ENCODE results near the gene ATPAF2.
A peak's percentile ranks its signal among the peaks of the same experiment; 100 is the strongest.

The ATPAF2 gene

DNA sequence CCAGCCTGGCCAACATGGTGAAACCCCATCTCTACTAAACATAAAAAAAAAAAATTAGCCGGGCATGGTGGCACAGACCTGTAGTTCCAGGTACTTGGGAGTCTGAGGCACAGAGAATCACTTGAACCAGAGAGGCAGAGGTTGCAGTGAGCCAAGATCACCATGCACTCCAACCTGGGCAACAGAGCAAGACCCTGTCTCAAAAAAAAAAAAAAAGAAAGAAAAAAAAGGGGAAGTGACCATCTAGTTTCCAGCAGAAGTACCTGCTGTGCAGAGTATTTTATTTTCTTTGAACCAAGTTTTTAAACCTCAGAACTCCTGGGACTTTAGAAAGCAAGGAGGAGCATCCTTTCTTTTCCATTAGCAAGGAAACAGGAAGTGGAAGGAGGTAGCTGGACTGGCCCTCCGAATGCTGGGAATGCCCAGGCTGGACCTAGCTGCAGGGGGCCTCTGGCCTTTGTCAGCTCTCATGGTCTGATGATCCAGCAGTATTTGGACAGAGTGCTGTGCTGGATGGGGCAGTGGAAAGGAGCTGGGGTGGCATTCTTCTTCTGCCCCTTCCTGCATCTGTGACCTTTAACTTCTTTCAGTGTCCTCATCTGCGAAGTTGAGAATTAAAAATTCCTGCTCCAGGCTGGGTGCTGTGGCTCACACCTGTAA, 6.9 kb upstream of the ATPAF2 start:
- Histone ChIP-seq H4K91ac (ENCODE audit: low read length) (no peak overlapping the region), H3K79me1 (replicated peaks; ENCODE audit: low read length, poor library complexity, severe bottlenecking) (peaks cover 25% of the 10 kb centered on the region), H2BK12ac (ENCODE audit: low read length in 2 of 2) (no peak overlapping the region), H3K14ac (ENCODE audit: low read length in 2 of 2) (no peak overlapping the region), H2AK5ac (ENCODE audit: low read length, severe bottlenecking) (no peak overlapping the region), H3K4me3 (ENCODE audit: insufficient read depth in 1 of 2, low read depth in 1 of 2, low read length in 2 of 2) (no peak overlapping the region), H3K27me3 (ENCODE audit: control insufficient read depth in 1 of 2, insufficient read depth in 1 of 2, low read length in 2 of 2) (no peaks in the 10 kb centered on the region), H3K4me2 (ENCODE audit: low read length, poor library complexity, severe bottlenecking) (no peak overlapping the region), H3K18ac (ENCODE audit: low read depth in 1 of 2, low read length in 2 of 2) (no peak overlapping the region), H3K9me3 (ENCODE audit: control insufficient read depth, low read length) (no peaks in the 10 kb centered on the region), H3K27ac (ENCODE audit: low read length, poor library complexity, severe bottlenecking) (peak overlapping the region; percentile 60), H2BK15ac (ENCODE audit: low read depth, poor library complexity, severe bottlenecking) (no peak overlapping the region), H2AFZ (ENCODE audit: low read depth, low read length) (no peak overlapping the region), H4K8ac (ENCODE audit: low read length) (no peak overlapping the region), H3K36me3 (ENCODE audit: control insufficient read depth in 1 of 2, insufficient read depth in 2 of 2, low read depth in 1 of 2, low read length in 2 of 2) (peaks cover 7 to 57% of the 10 kb centered on the region in 2 experiments), H3K4me1 (ENCODE audit: control insufficient read depth, insufficient read depth, low read depth, low read length) (peaks cover 17% of the 10 kb centered on the region), H3K4ac (ENCODE audit: low read depth in 1 of 2, low read length in 2 of 2) (no peak overlapping the region), H2BK5ac (ENCODE audit: low read depth, low read length, poor library complexity, severe bottlenecking) (no peak overlapping the region), H2BK120ac (ENCODE audit: low read depth, low read length) (no peak overlapping the region), H3K23ac (ENCODE audit: low read length in 2 of 2) (no peak overlapping the region), H3K9ac (ENCODE audit: low read length) (no peak overlapping the region)
- WGBS: 71% methylated on average over 2 of the region's 3 CpGs
- no peak for DNase-seq

- Histone ChIP-seq H2AK5ac (ENCODE audit: low read length, severe bottlenecking) (peak overlapping the region; percentile 54), H3K27me3 (ENCODE audit: control insufficient read depth in 1 of 2, insufficient read depth in 1 of 2, low read length in 2 of 2) (no peaks in the 10 kb centered on the region), H2BK15ac (ENCODE audit: low read depth, poor library complexity, severe bottlenecking) (no peak overlapping the region), H3K4me1 (ENCODE audit: control insufficient read depth, insufficient read depth, low read depth, low read length) (peaks cover 25% of the 10 kb centered on the region), H3K9ac (ENCODE audit: low read length) (peak overlapping the region; percentile 9), H3K18ac (ENCODE audit: low read depth in 1 of 2, low read length in 2 of 2) (no peak overlapping the region), H4K8ac (ENCODE audit: low read length) (no peak overlapping the region), H3K4me3 (ENCODE audit: insufficient read depth in 1 of 2, low read depth in 1 of 2, low read length in 2 of 2) (no peak overlapping the region), H2BK5ac (ENCODE audit: low read depth, low read length, poor library complexity, severe bottlenecking) (no peak overlapping the region), H3K4me2 (ENCODE audit: low read length, poor library complexity, severe bottlenecking) (no peak overlapping the region), H2BK120ac (ENCODE audit: low read depth, low read length) (no peak overlapping the region), H2AFZ (ENCODE audit: low read depth, low read length) (no peak overlapping the region), H3K9me3 (ENCODE audit: control insufficient read depth, low read length) (no peaks in the 10 kb centered on the region), H3K4ac (ENCODE audit: low read depth in 1 of 2, low read length in 2 of 2) (no peak overlapping the region), H3K36me3 (ENCODE audit: control insufficient read depth in 1 of 2, insufficient read depth in 2 of 2, low read depth in 1 of 2, low read length in 2 of 2) (peaks cover 7 to 45% of the 10 kb centered on the region in 2 experiments), H2BK12ac (ENCODE audit: low read length in 2 of 2) (no peak overlapping the region), H3K27ac (ENCODE audit: low read length, poor library complexity, severe bottlenecking) (no peak overlapping the region), H3K14ac (ENCODE audit: low read length in 2 of 2) (no peak overlapping the region), H3K23ac (ENCODE audit: low read length in 2 of 2) (no peak overlapping the region), H4K91ac (ENCODE audit: low read length) (no peak overlapping the region), H3K79me1 (replicated peaks; ENCODE audit: low read length, poor library complexity, severe bottlenecking) (peaks cover 31% of the 10 kb centered on the region)
- WGBS: 94% methylated on average over 3 of the region's 3 CpGs
- DNase-seq: no peak
Measured at GRCh38 chr17:18044609-18045008, 5.6 kb upstream of the ATPAF2 start.

GRCh38 chr17:18043491-18043890, 4.5 kb upstream of the ATPAF2 start:
- Histone ChIP-seq H2AFZ (ENCODE audit: low read depth, low read length) (no peak overlapping the region), H2BK15ac (ENCODE audit: low read depth, poor library complexity, severe bottlenecking) (no peak overlapping the region), H3K4me2 (ENCODE audit: low read length, poor library complexity, severe bottlenecking) (no peak overlapping the region), H4K91ac (ENCODE audit: low read length) (no peak overlapping the region), H3K23ac (ENCODE audit: low read length in 2 of 2) (no peak overlapping the region), H3K9ac (ENCODE audit: low read length) (peak overlapping the region; percentile 15), H3K14ac (ENCODE audit: low read length in 2 of 2) (no peak overlapping the region), H2BK12ac (ENCODE audit: low read length in 2 of 2) (no peak overlapping the region), H2AK5ac (ENCODE audit: low read length, severe bottlenecking) (no peak overlapping the region), H2BK5ac (ENCODE audit: low read depth, low read length, poor library complexity, severe bottlenecking) (no peak overlapping the region), H3K4me1 (ENCODE audit: control insufficient read depth, insufficient read depth, low read depth, low read length) (peaks cover 25% of the 10 kb centered on the region), H2BK120ac (ENCODE audit: low read depth, low read length) (no peak overlapping the region), H3K4ac (ENCODE audit: low read depth in 1 of 2, low read length in 2 of 2) (no peak overlapping the region), H3K18ac (ENCODE audit: low read depth in 1 of 2, low read length in 2 of 2) (no peak overlapping the region), H3K9me3 (ENCODE audit: control insufficient read depth, low read length) (no peaks in the 10 kb centered on the region), H4K8ac (ENCODE audit: low read length) (no peak overlapping the region), H3K27ac (ENCODE audit: low read length, poor library complexity, severe bottlenecking) (no peak overlapping the region), H3K36me3 (ENCODE audit: control insufficient read depth in 1 of 2, insufficient read depth in 2 of 2, low read depth in 1 of 2, low read length in 2 of 2) (peaks cover 7 to 41% of the 10 kb centered on the region in 2 experiments), H3K79me1 (replicated peaks; ENCODE audit: low read length, poor library complexity, severe bottlenecking) (peaks cover 34% of the 10 kb centered on the region), H3K4me3 (ENCODE audit: insufficient read depth in 1 of 2, low read depth in 1 of 2, low read length in 2 of 2) (no peak overlapping the region), H3K27me3 (ENCODE audit: control insufficient read depth in 1 of 2, insufficient read depth in 1 of 2, low read length in 2 of 2) (no peaks in the 10 kb centered on the region)
- DNase-seq: peak; percentile 30
- 91% methylated on average over 1 of the region's 1 CpG for WGBS

DNA sequence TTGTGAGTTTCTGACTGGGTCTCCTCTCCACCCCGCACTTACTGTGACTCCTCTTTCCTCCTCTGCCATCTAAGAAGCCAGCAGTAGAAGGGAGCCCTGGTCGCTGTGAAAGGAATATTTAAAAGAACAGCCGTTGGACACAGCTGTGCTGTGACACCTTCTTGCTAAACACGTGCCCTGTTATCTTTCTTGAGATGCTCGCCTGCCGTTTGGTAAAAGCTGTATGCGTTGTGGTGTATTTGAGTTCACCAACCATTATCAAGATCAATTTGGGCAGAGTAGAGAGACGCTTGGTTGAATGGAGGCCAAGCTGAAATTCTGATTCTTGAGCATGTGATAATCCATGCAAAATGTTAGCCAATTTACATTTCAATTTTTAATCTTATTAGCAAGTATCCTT, 4.0 kb upstream of the ATPAF2 start:
- Histone ChIP-seq H3K27me3 (ENCODE audit: control insufficient read depth in 1 of 2, insufficient read depth in 1 of 2, low read length in 2 of 2) (no peaks in the 10 kb centered on the region), H3K23ac (ENCODE audit: low read length in 2 of 2) (no peak overlapping the region), H2BK5ac (ENCODE audit: low read depth, low read length, poor library complexity, severe bottlenecking) (no peak overlapping the region), H2BK120ac (ENCODE audit: low read depth, low read length) (no peak overlapping the region), H3K4ac (ENCODE audit: low read depth in 1 of 2, low read length in 2 of 2) (no peak overlapping the region), H3K4me1 (ENCODE audit: control insufficient read depth, insufficient read depth, low read depth, low read length) (peaks cover 28% of the 10 kb centered on the region), H3K14ac (ENCODE audit: low read length in 2 of 2) (no peak overlapping the region), H2AFZ (ENCODE audit: low read depth, low read length) (no peak overlapping the region), H3K36me3 (ENCODE audit: control insufficient read depth in 1 of 2, insufficient read depth in 2 of 2, low read depth in 1 of 2, low read length in 2 of 2) (peaks cover 4 to 36% of the 10 kb centered on the region in 2 experiments), H4K91ac (ENCODE audit: low read length) (no peak overlapping the region), H3K4me3 (ENCODE audit: insufficient read depth in 1 of 2, low read depth in 1 of 2, low read length in 2 of 2) (no peak overlapping the region), H4K8ac (ENCODE audit: low read length) (no peak overlapping the region), H3K79me1 (replicated peaks; ENCODE audit: low read length, poor library complexity, severe bottlenecking) (peaks cover 38% of the 10 kb centered on the region), H3K4me2 (ENCODE audit: low read length, poor library complexity, severe bottlenecking) (no peak overlapping the region), H3K9me3 (ENCODE audit: control insufficient read depth, low read length) (no peaks in the 10 kb centered on the region), H2BK12ac (ENCODE audit: low read length in 2 of 2) (no peak overlapping the region), H2AK5ac (ENCODE audit: low read length, severe bottlenecking) (peak overlapping the region; percentile 11), H3K27ac (ENCODE audit: low read length, poor library complexity, severe bottlenecking) (no peak overlapping the region), H2BK15ac (ENCODE audit: low read depth, poor library complexity, severe bottlenecking) (no peak overlapping the region), H3K9ac (ENCODE audit: low read length) (peak overlapping the region; percentile 18), H3K18ac (ENCODE audit: low read depth in 1 of 2, low read length in 2 of 2) (no peak overlapping the region)
- DNase-seq: no peak
- 84% methylated on average over 8 of the region's 8 CpGs for WGBS

Data from mesenchymal stem cell (in vitro differentiated cells and primary cell).